ENCODE data around the gene NFAM1. TPM values are rescaled to one million over a fixed set of nuclear protein-coding genes. Genes with fewer than 3 reads are reported as not detected.
A peak's percentile ranks its signal among the peaks of the same experiment; 100 is the strongest.

Gene NFAM1
- total and polyA plus RNA-seq, 10 donors: 2.0 to 56.6 (median 30.8) TPM

- Histone ChIP-seq H3K9me3 (no peaks in the 10 kb centered on the region), H3K36me3 (no peaks in the 10 kb centered on the region), H3K4me1 (peaks cover 9 to 48% (median 32%) of the 10 kb centered on the region in 6 donors), H3K4me3 (no peak overlapping the region), H3K27me3 (replicated peaks in 1 of 7) (peaks cover 0 to 25% (median 25%) of the 10 kb centered on the region in 7 donors), H3K27ac (no peak overlapping the region)
- TF ChIP-seq POLR2AphosphoS5 (IDR thresholded peaks at IDR 0.05) (no peak), POLR2A (IDR thresholded peaks at IDR 0.05) (no peak), CTCF (IDR thresholded peaks at IDR 0.05 in 8 of 11, conservative IDR thresholded peaks at IDR 0.05 in 3 of 11) (no peak)
- WGBS, 5 donors: 67 to 80% (median 72%) methylated on average over 3 of the region's 3 CpGs
- no peak for DNase-seq
- intact Hi-C loops (cut with DNase I; ENCODE audit: low total_unique reads): no loop called here
Observed at GRCh38 chr22:42371501-42371900, 60.7 kb downstream of the NFAM1 start.

GRCh38 chr22:42371099-42371498, 61.1 kb downstream of the NFAM1 start:
- WGBS, 5 donors: 82 to 100% (median 86%) methylated on average over 4 of the region's 4 CpGs
- no peak for DNase-seq
- Histone ChIP-seq H3K27ac (no peak overlapping the region), H3K27me3 (replicated peaks in 1 of 7) (peaks cover 0 to 29% (median 29%) of the 10 kb centered on the region in 7 donors), H3K4me3 (no peak overlapping the region), H3K36me3 (no peaks in the 10 kb centered on the region), H3K9me3 (no peaks in the 10 kb centered on the region), H3K4me1 (peaks cover 9 to 44% (median 30%) of the 10 kb centered on the region in 6 donors)
- TF ChIP-seq POLR2AphosphoS5 (IDR thresholded peaks at IDR 0.05) (no peak), POLR2A (IDR thresholded peaks at IDR 0.05) (no peak), CTCF (IDR thresholded peaks at IDR 0.05 in 8 of 11, conservative IDR thresholded peaks at IDR 0.05 in 3 of 11) (no peak)
- intact Hi-C loops (cut with DNase I; ENCODE audit: low total_unique reads): no loop called here

GRCh38 chr22:42369250-42370041, 62.8 kb downstream of the NFAM1 start:
- TF ChIP-seq POLR2AphosphoS5 (IDR thresholded peaks at IDR 0.05) (peak in 2 of 3 donors; percentile 55 to 63), CTCF (IDR thresholded peaks at IDR 0.05 in 8 of 11, conservative IDR thresholded peaks at IDR 0.05 in 3 of 11) (peak in 1 of 11 experiments; percentile 17), POLR2A (IDR thresholded peaks at IDR 0.05) (no peak)
- Histone ChIP-seq H3K4me1 (peaks cover 6 to 40% (median 29%) of the 10 kb centered on the region in 6 donors), H3K9me3 (no peaks in the 10 kb centered on the region), H3K27me3 (replicated peaks in 1 of 7) (peaks cover 0 to 46% (median 43%) of the 10 kb centered on the region in 7 donors), H3K4me3 (peak overlapping the region; percentile 37 to 74 (median 63)), H3K36me3 (no peaks in the 10 kb centered on the region), H3K27ac (peak overlapping the region in 7 of 8 donors; percentile 10 to 73 (median 58))
- intact Hi-C loops (cut with DNase I; ENCODE audit: low total_unique reads): no loop called here
- DNase-seq: peak; percentile 96
- WGBS, 5 donors: 8 to 15% (median 9%) methylated on average over 20 to 42 of the region's 42 CpGs
